ENCODE data around the gene IFNGR2.

Gene IFNGR2

GRCh38 chr21:33386222-33386784 lies 16.9 kb upstream of the IFNGR2 start:
- no peak overlapping the region for H3K4me3 ChIP-seq (replicated peaks; ENCODE audit: low read depth, low read length)
- TF ChIP-seq, protein P1, sequence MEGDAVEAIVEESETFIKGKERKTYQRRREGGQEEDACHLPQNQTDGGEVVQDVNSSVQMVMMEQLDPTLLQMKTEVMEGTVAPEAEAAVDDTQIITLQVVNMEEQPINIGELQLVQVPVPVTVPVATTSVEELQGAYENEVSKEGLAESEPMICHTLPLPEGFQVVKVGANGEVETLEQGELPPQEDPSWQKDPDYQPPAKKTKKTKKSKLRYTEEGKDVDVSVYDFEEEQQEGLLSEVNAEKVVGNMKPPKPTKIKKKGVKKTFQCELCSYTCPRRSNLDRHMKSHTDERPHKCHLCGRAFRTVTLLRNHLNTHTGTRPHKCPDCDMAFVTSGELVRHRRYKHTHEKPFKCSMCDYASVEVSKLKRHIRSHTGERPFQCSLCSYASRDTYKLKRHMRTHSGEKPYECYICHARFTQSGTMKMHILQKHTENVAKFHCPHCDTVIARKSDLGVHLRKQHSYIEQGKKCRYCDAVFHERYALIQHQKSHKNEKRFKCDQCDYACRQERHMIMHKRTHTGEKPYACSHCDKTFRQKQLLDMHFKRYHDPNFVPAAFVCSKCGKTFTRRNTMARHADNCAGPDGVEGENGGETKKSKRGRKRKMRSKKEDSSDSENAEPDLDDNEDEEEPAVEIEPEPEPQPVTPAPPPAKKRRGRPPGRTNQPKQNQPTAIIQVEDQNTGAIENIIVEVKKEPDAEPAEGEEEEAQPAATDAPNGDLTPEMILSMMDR (IDR thresholded peaks at IDR 0.05; ENCODE audit: insufficient read depth, low read length, poor library complexity, severe bottlenecking): peak; percentile 34
- H3K27me3 ChIP-seq (replicated peaks; ENCODE audit: control insufficient read depth, insufficient read depth, low read length): no peaks in the 10 kb centered on the region
- no peak for DNase-seq (ENCODE audit: extremely low read depth, insufficient read length)
- H3K36me3 ChIP-seq (ENCODE audit: control insufficient read depth, insufficient read depth, low read length): no peaks in the 10 kb centered on the region

GRCh38 chr21:33387294-33387693 lies 15.9 kb upstream of the IFNGR2 start:
- H3K4me3 ChIP-seq (replicated peaks; ENCODE audit: low read depth, low read length): no peak overlapping the region
- TF ChIP-seq, protein P1 (IDR thresholded peaks at IDR 0.05; ENCODE audit: insufficient read depth, low read length, poor library complexity, severe bottlenecking): no peak

DNA sequence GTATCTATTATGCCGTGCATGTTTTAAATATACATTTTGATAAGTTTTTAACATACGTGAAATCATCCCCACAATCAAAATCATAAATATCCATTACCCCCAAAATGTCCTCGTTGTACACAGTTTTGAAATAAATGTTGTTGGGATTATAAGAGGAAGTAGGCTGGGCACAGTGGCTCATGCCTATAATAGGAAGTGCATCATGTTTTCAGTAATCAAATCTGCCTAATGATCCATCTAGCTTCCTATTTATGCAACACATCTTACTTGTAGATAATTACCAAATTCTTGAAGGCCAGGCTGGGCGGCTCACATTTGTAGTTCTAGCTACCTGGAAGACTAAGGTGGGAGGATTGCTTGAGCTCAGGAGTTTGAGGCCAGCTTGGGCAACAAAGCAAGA lies 15.0 kb upstream of the IFNGR2 start:
- DNase-seq (ENCODE audit: extremely low read depth, insufficient read length): no peak
- TF ChIP-seq, protein P1 (IDR thresholded peaks at IDR 0.05; ENCODE audit: insufficient read depth, low read length, poor library complexity, severe bottlenecking): no peak
- Histone ChIP-seq H3K4me3 (replicated peaks; ENCODE audit: low read depth, low read length) (no peak overlapping the region), H3K27me3 (replicated peaks; ENCODE audit: control insufficient read depth, insufficient read depth, low read length) (no peaks in the 10 kb centered on the region), H3K36me3 (ENCODE audit: control insufficient read depth, insufficient read depth, low read length) (no peaks in the 10 kb centered on the region)

More at GRCh38 chr21:33387294-33387693, 15.9 kb upstream of the IFNGR2 start:
- Histone ChIP-seq H3K27me3 (replicated peaks; ENCODE audit: control insufficient read depth, insufficient read depth, low read length) (no peaks in the 10 kb centered on the region), H3K36me3 (ENCODE audit: control insufficient read depth, insufficient read depth, low read length) (no peaks in the 10 kb centered on the region)
- no peak for DNase-seq (ENCODE audit: extremely low read depth, insufficient read length)

- no peak overlapping the region for H3K4me3 ChIP-seq (replicated peaks; ENCODE audit: low read depth, low read length)
- no peak for DNase-seq (ENCODE audit: extremely low read depth, insufficient read length)
- no peaks in the 10 kb centered on the region for H3K27me3 ChIP-seq (replicated peaks; ENCODE audit: control insufficient read depth, insufficient read depth, low read length)
- H3K36me3 ChIP-seq (ENCODE audit: control insufficient read depth, insufficient read depth, low read length): no peaks in the 10 kb centered on the region
- TF ChIP-seq, protein P1 (IDR thresholded peaks at IDR 0.05; ENCODE audit: insufficient read depth, low read length, poor library complexity, severe bottlenecking): no peak
These were observed 12.7 kb upstream of the IFNGR2 start for GRCh38 chr21:33390479-33390878.

DNA sequence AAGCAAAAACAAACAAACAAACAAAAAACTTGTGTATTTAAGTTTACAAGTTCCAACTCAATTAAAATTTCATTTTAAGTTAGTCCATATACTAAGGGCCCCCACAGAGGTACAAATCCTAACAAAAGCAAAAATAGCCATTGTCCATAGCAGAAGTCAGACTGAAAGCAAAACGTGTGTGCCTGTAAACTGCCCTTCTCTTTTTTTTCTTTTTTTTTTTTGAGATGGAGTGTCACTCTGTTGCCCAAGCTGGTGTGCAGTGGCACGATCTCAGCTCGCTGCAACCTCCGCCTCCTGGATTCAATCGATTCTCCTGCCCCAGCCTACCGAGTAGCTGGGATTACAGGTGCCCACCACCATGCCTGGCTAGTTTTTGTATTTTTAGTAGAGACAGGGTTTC lies 11.6 kb upstream of the IFNGR2 start:
- no peak overlapping the region for H3K4me3 ChIP-seq (replicated peaks; ENCODE audit: low read depth, low read length)
- H3K27me3 ChIP-seq (replicated peaks; ENCODE audit: control insufficient read depth, insufficient read depth, low read length): no peaks in the 10 kb centered on the region
- H3K36me3 ChIP-seq (ENCODE audit: control insufficient read depth, insufficient read depth, low read length): no peaks in the 10 kb centered on the region
- TF ChIP-seq, protein P1 (IDR thresholded peaks at IDR 0.05; ENCODE audit: insufficient read depth, low read length, poor library complexity, severe bottlenecking): no peak
- no peak for DNase-seq (ENCODE audit: extremely low read depth, insufficient read length)

Data from GM06990 (cell line).